NCI-H2029 (cell line): ENCODE results near the gene FSCN2.

Experiments used
- DNase-seq: peaks from one replicate; lab custom pipeline; 2025; lab: John Stamatoyannopoulos, UW

The FSCN2 gene, protein sequence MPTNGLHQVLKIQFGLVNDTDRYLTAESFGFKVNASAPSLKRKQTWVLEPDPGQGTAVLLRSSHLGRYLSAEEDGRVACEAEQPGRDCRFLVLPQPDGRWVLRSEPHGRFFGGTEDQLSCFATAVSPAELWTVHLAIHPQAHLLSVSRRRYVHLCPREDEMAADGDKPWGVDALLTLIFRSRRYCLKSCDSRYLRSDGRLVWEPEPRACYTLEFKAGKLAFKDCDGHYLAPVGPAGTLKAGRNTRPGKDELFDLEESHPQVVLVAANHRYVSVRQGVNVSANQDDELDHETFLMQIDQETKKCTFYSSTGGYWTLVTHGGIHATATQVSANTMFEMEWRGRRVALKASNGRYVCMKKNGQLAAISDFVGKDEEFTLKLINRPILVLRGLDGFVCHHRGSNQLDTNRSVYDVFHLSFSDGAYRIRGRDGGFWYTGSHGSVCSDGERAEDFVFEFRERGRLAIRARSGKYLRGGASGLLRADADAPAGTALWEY

GRCh38 chr17:81527591-81528383, at the start of gene FSCN2:
Gene FSCN2 (plus strand): TSS chr17:81528377. CDS start chr17:81528532, 155 bp downstream.
- DNase-seq: peak; percentile 60

- DNase-seq: no peak
Measured at GRCh38 chr17:81479175-81480071, 48.8 kb upstream of the FSCN2 start.

DNA sequence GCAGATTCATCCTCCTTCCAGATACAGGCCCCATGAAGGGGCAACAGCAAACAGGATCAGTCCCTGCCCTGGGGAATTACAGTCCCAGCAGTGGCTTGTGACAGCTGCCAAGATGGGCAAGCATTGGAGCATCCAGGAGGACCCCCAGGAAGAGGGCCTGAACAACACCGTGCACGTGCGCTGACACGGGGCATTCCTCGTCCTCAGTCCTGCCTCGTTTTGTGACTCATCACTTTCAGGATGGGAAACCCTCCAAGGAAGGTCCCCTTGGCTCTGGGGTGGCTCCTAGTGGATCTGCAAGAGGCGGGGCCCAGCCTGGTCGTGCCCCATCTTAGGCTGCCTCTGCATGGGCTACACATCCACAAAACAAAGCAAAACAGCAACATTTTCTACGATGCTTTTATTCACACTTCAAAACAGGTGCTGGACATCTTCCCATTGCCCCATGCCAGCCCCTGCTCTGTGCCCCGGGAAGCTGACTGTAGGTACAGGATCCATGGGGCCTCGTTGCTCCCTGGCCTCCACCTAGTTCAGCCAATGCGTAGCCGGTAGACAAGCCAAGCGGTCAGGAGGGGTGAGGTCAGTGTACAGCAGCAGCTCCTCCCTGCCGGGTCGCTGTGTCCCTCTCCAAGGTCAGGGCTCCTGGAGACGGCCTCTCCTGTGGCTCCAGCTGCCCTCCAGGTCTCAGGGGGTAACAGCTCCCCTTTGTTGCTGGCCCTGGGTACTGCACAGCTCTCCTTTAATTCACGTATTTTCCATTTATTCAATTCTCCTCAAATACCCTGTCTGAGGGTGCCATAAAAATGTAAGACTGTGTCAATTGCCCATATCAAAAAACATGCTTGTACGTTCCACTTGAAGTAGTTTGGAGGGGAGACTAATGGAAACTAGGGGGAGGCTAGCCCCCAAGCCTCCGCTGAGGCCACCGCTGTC, 47.8 kb upstream of the FSCN2 start:
- DNase-seq: no peak

DNA sequence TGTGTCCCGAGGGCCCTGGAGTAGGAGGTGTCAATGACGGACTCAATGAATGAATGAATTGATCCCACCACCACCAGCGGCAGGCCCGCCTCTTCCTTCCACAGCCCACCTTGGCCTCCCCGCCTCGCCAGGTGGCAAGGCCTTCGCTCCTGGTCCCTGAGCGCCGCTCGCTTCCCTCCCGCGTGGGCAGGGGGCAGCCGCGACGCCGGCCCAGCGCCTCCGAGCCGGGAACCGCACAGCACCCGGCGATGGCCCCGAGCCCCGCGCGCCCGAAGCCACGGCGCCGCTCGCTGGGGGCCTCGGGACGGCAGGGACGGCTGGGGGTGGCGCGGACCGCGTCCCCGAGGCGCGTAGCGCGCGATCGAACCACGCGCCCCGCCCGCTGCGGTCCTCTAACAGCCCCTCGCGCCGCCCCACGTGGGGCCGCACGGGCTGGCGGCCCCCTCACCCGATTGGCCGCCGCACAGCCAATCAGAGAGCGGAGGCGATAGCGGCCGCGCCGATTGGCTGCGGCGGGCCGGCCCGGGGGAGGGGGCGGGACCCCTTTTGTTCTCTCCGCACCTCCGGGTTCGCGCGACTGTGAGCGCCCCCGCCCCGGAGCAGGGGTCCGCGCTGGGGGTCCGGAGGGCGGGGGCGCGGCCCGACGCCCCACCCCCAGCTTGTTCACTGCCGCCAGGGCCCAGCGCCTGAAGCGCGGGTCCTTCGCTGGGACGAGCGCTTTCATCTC, 46.9 kb upstream of the FSCN2 start:
- peak; percentile 71 for DNase-seq

GRCh38 chr17:81481815-81482505, 46.2 kb upstream of the FSCN2 start:
- DNase-seq: no peak

GRCh38 chr17:81482673-81483072, 45.5 kb upstream of the FSCN2 start:
- DNase-seq: no peak

GRCh38 chr17:81483085-81483861, 44.9 kb upstream of the FSCN2 start:
- no peak for DNase-seq

- no peak for DNase-seq
Measured at GRCh38 chr17:81483862-81484194, 44.3 kb upstream of the FSCN2 start.

DNA sequence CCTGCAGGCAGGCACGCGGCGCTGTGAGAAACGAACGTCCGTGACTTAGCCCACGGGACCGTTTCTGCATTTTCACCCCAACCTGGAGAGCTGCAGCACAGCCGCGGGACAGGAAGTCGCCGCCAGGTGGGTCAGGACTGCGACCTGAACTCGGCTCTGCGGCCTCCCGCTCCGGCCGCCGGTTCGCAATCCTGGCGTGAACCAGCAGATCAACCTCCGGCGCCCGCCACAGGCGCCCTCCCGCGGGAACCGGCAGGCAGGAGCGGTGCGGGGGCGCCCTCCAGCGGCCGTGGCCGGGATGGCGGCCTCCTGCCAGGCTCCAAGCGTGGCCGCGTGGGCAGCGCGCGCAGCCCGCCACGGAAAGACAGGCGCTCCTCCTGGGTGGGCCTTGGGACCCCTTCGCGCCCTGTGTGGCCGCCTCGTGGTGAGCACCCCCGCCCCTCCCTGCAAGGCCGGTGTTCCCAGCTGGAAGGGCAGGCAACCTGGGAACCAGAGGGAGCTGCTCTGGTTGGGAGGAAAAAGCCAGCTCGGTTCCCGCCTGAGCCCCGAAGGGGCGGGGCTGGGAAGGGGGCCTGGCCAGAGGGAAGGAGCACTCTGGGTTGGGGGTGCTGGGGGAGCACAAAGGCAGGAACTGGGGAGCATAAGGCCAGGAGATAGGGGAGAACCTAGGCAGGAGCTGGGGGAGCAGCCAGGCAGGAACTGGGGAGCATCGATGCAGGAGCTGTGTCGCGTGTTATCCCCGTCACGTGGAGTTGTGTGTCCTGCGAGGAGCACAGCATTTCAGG, 43.8 kb upstream of the FSCN2 start:
- peak; percentile 49 for DNase-seq

GRCh38 chr17:81486199-81486810, 41.9 kb upstream of the FSCN2 start:
- DNase-seq: no peak

DNA sequence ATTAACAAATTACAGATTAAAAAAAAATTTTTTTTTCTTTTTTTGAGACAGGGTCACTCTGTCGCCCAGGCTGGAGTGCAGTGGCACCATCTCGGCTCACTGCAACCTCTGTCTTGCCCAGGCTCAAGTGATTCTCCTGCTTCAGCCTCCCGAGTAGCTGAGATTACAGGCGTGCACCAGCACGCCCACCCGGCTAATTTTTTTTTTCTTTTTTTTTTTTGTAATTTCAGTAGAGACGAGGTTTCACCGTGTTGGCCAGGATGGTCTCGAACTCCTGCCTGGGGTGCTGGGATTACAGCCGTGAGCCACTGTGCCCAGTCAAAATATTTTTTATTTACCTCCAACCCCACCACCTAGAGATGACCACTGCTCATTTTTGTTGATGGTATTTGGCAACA, 41.1 kb upstream of the FSCN2 start:
- no peak for DNase-seq

DNA sequence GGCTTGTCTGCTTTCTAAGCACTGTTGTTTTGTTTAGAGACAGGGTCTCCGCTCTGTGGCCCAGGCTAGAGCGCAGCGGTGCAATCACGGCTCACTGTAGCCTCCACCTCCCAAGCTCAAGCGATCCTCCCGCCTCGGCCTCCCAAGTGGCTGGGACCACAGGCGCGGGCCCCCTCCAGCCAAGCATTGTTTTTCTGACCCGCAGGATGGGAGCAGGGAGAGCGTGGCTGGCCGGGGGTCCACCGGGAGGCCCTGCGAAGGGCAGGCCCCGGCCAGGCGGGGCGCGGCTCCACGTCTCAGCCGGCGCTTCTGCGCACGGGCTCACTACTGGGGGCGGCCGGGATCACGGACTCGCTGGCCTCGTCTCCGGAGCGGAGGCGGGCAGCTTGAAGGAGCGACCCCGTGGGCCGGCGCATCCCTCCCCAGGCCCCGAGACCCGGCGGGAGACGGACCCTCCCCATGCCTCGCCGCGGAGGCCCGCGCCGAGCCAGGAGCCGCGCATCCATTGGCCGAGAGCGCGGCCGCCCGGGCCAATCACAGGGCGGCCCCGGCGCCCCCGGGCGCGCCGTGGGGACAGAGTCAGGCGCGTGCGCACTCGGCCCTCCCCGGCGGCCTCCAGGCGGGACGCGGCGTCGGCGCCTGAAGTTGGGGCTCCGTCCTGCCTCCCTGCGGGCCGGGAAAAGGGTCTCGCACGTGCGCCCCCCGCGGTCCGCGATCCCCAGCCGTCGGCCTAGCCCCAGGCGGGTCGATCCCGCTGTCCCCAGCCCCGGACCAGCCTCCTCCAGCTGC, 40.5 kb upstream of the FSCN2 start:
- DNase-seq: no peak

GRCh38 chr17:81488276-81488860, 39.8 kb upstream of the FSCN2 start:
- no peak for DNase-seq

DNA sequence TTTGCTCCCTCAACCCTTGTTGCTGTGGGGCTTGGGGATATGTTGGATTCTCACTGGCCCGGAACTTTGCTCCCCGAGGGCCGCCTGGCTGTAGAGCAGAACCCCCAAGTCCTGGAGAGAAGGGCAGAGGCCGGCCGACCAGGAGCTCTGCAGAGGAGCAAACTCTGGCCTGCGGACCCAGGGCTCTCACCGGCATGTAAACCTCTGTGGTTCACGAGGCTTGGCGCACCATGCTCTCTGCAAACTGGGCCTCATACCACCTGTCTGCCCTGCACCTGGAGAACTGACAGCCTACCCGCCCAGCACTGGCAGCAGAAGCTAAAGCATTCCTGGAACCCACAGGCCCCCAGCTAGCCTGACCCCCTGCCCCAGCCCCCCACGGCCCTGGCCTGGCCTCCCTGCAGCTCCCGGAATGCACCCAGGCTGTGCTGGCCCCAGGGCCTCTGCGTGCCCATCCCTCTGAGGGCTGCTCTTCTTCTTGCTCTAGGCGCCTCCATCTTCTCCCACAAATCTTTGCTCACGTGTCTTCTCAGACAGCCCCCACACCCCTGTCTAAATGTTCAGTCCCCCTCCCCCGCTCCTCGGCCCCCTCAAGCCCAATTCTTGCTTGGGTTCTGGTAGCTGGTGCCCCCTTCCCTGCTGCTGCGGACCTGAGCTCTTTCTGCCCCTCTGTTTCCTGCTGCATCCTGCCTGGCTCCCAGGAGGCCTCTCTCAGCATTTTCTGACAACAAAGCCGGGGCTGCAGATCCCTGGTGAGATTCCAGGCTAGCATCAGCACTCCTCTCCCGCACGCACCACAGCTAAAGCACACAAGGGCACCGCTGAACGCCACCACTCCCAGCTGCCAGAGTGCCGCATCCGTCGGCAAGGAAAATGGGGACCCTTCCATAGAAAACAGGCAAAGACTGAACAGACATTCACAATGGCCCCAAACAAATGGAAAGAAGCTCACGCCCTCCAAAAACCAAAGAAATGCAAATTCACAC, 38.9 kb upstream of the FSCN2 start:
- DNase-seq: no peak
